Spleen (tissue), 7 donors: Measurements from ENCODE around the gene LUC7L.

ENCODE experiments used
- CTCF ChIP-seq, 11 experiments: fragments of 200-600 bp in 7 of 11; fragments of 450-650 bp in 4 of 11; sonication (generic) in 4 of 11; IDR thresholded peaks in 8 of 11; conservative IDR thresholded peaks in 3 of 11; 1 replicate in 7 of 11; 2 replicates in 4 of 11; pipeline versions ENCODE4 v1.4.0 to v1.8.0; 2016 to 2021; ENCODE audit warnings: antibody characterized with exemption in 11 of 11, inconsistent platforms in 4 of 11, mild to moderate bottlenecking in 1 of 11
- POLR2A ChIP-seq, 3 donors: fragments of 450-650 bp; IDR thresholded peaks; one replicate each; pipeline ENCODE4 v1.5.1; 2017; ENCODE audit warnings: antibody characterized with exemption in 3 of 3, mild to moderate bottlenecking in 1 of 3
- POLR2AphosphoS5 ChIP-seq, 3 donors: sonication (generic); formaldehyde crosslinking; IDR thresholded peaks; one replicate each; pipeline ENCODE4 v1.5.1; 2017; ENCODE audit warnings: antibody characterized with exemption in 3 of 3
- donor health status: DM: no; HTN: no; CAD: no; lungs with moderate emphysema.
- donor health status: DM: no; HTN: no; CAD: no.
- donor health status: DM: no; HTN: no; CAD: no.

GRCh38 chr16:262121-262745, 33.0 kb upstream of the LUC7L start:
- no peak for TF ChIP-seq POLR2A (IDR thresholded peaks at IDR 0.05)
- TF ChIP-seq CTCF (IDR thresholded peaks at IDR 0.05 in 8 of 11, conservative IDR thresholded peaks at IDR 0.05 in 3 of 11), result no peak
- no peak for TF ChIP-seq POLR2AphosphoS5 (IDR thresholded peaks at IDR 0.05)
